Measurements from ENCODE around the gene DCAF4.

DNA sequence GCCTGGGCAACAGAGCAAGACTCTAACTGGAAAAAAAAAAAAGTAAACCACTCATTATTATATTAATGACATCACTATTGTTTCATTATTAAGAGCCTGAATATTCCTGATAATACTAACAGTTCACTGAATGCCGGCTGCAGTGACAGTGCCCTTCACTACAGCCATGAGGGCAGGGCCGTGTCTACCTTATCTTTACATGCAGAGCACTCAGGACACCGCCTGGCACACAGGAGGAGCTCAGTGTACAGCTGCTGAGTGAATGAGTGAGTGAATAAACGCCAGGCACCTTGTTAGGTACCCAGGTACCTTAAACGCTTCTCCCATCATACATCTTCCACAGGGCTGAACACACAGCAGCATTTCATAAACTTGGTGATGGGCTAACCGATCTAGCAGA is 77.4 kb downstream of the DCAF4 start:
- TF ChIP-seq POLR2A (IDR thresholded peaks at IDR 0.05; ENCODE audit: low read depth, low read length) (no peak), SMC3 (IDR thresholded peaks at IDR 0.05; ENCODE audit: low read depth, low read length) (no peak), RAD21 (IDR thresholded peaks at IDR 0.05; ENCODE audit: low read length) (no peak), MAFK (IDR thresholded peaks at IDR 0.05; ENCODE audit: low read depth, low read length) (no peak), CTCF (conservative IDR thresholded peaks at IDR 0.05; ENCODE audit: low read depth, low read length) (no peak), CEBPB (IDR thresholded peaks at IDR 0.05; ENCODE audit: low read depth, low read length) (no peak), MAZ (IDR thresholded peaks at IDR 0.05; ENCODE audit: borderline replicate concordance, low read depth, low read length) (no peak), MXI1 (IDR thresholded peaks at IDR 0.05; ENCODE audit: borderline replicate concordance, low read depth, low read length) (no peak), RFX5 (IDR thresholded peaks at IDR 0.05; ENCODE audit: low read depth, low read length) (no peak), BHLHE40 (IDR thresholded peaks at IDR 0.05; ENCODE audit: low read depth, low read length) (no peak), CHD1 (IDR thresholded peaks at IDR 0.05; ENCODE audit: low read depth, low read length) (no peak), FOS (IDR thresholded peaks at IDR 0.05; ENCODE audit: low read depth, low read length) (no peak), USF2 (IDR thresholded peaks at IDR 0.05; ENCODE audit: low read depth, low read length) (no peak)
- TF ChIP-seq, protein P1, sequence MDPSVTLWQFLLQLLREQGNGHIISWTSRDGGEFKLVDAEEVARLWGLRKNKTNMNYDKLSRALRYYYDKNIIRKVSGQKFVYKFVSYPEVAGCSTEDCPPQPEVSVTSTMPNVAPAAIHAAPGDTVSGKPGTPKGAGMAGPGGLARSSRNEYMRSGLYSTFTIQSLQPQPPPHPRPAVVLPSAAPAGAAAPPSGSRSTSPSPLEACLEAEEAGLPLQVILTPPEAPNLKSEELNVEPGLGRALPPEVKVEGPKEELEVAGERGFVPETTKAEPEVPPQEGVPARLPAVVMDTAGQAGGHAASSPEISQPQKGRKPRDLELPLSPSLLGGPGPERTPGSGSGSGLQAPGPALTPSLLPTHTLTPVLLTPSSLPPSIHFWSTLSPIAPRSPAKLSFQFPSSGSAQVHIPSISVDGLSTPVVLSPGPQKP (IDR thresholded peaks at IDR 0.05; ENCODE audit: borderline replicate concordance, low read depth, low read length) = no peak

Data from IMR-90 (cell line).